ENCODE data around the gene ZMYM2.

The ZMYM2 gene

GRCh38 chr13:20045950-20046548, 87.5 kb downstream of the ZMYM2 start:
- no peak for DNase-seq (ENCODE audit: low spot score)

- no peak for DNase-seq (ENCODE audit: low spot score)
These were observed 91.3 kb downstream of the ZMYM2 start for GRCh38 chr13:20049558-20050473.

- DNase-seq (ENCODE audit: low spot score), result no peak
These were observed 92.8 kb downstream of the ZMYM2 start for GRCh38 chr13:20051366-20051765.

DNA sequence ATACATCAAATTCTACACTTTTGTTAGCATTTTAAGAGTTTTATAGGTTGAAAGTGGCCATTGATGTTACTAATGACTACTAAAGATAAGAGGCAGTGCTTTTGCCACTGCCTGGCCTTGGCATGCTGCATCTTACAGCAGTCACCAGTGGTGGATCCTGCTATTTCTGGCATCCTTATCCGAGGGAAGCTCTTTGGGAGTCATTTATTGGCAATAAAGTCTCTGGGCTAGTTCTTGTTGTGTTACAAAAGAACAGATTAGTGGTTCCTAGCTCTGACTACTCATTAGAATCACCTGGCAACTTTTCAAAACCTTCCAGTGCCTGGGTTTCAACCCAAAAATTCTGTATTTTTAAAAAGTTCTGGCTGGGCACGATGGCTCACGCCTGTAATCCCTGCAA, 94.5 kb downstream of the ZMYM2 start:
- no peak for DNase-seq (ENCODE audit: low spot score)

DNA sequence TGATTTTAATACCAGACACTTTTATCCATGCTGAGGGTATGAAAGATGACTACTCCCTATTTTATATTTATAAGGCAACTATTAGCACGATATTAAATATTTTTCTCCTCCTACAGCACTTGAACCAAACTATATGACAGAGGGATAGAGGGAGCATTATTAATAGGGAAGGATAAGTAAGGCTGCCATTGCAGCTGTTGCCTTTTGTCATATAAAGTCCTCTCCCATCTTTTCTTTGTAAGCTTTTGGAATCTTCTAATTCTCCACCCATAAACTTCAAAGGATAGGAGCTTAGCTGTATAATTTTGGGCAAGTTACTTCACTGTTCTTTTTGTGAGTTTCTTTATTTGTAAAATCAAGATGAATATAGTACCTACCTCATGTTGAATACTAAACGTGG, 95.4 kb downstream of the ZMYM2 start:
- DNase-seq (ENCODE audit: low spot score), result no peak

DNA sequence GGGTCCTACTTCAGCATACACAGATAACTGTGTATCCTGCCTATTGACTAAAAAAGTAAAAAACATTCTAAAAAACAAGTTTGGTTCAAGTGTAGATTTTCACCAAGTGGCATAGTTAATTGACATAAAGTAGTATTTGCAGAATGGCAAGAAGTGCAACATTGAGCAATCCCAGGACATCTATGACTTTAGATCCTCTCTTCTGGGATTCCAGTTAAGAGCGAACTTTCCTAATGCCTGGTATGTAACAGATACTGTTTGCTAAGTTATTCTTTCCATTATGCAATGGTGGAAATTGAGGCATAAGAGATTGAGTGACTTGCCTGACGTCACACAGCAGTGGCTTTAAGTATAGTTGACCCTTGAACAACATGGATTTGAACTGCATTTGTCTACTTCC, 96.1 kb downstream of the ZMYM2 start:
- DNase-seq (ENCODE audit: low spot score), result no peak

DNA sequence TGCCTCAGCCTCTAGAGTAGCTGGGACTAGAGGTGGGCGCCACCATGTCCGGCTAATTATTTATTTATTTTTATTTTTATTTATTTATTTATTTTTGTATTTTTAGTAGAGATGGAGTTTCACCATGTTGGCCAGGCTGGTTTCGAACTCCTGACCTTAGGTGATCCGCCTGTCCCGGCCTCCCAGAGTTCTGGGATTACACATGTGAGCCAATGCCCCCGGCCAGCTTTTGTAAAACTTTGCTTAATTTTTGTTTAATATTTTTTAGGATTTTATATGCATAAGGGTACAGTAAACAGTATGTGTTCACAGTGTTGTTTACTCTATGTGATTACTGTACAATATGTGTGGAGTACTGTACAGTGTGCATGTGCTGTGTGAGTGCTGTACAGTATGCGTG, 98.7 kb downstream of the ZMYM2 start:
- no peak for DNase-seq (ENCODE audit: low spot score)

- no peak for DNase-seq (ENCODE audit: low spot score)
These were observed 99.4 kb downstream of the ZMYM2 start for GRCh38 chr13:20057963-20058362.

GRCh38 chr13:20058476-20058875, 99.9 kb downstream of the ZMYM2 start:
- no peak for DNase-seq (ENCODE audit: low spot score)

DNA sequence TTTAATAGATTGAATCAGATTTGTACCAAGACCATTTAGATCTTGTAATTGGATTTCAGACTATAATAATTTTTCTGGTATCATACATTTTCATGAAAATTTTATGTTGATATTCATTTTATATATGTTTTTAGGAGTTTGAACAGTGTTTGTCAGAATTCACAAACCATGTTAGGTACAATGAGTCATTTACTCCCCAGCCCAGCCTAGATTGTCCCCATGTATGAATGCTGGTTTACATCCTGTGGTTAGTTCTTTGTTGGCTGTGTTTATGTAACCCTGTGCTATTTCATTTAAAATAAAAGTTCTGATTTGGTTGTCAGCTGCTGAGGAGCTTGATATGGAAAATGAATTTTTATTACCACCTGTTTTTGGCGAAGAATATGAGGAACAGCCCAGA, 105.6 kb downstream of the ZMYM2 start:
- DNase-seq (ENCODE audit: low spot score), result no peak

GRCh38 chr13:20065516-20065915, 107.0 kb downstream of the ZMYM2 start:
- DNase-seq (ENCODE audit: low spot score), result no peak

DNA sequence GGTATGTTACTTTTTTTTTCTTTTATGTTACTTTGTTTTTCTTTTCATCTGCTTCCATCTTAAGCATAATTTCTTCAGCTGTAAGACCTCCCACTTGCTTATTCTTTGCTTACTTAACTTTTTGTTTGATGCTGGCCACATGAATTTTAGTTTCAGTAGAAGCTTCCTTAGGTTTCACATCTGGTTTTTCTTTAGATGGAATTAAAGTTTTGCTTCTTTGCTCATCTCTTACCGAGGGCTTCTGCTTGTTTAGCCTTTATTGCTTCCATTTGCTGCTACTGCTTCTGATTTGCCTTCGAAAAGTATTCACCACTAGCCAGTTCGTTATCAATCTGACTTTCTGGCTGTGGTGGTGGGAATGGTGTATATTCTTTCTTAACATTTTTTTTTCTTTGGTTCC, 111.4 kb downstream of the ZMYM2 start:
- no peak for DNase-seq (ENCODE audit: low spot score)

GRCh38 chr13:20073775-20074174, 115.2 kb downstream of the ZMYM2 start:
- no peak for DNase-seq (ENCODE audit: low spot score)

GRCh38 chr13:20074966-20075365, 116.4 kb downstream of the ZMYM2 start:
- no peak for DNase-seq (ENCODE audit: low spot score)

DNA sequence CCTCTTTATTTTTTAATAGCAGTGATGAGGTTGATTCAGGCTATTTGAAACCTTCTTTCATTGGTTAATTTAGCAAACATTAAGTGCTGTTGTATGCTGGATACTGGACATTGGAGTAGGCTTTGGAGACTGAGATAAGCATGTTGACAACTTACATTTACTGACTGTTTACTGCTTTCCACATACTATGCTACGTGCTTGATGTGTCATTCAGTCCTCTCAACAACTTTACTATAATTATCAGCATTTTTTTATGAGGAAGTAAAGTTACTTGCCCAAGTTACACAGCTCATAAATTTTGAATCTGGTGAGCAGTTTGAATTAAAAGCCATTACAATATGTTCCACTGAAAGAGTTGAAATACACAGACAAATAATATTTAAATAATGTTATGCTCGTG, 118.6 kb downstream of the ZMYM2 start:
- DNase-seq (ENCODE audit: low spot score), result no peak

GRCh38 chr13:20080377-20081164, 122.0 kb downstream of the ZMYM2 start:
- no peak for DNase-seq (ENCODE audit: low spot score)

DNA sequence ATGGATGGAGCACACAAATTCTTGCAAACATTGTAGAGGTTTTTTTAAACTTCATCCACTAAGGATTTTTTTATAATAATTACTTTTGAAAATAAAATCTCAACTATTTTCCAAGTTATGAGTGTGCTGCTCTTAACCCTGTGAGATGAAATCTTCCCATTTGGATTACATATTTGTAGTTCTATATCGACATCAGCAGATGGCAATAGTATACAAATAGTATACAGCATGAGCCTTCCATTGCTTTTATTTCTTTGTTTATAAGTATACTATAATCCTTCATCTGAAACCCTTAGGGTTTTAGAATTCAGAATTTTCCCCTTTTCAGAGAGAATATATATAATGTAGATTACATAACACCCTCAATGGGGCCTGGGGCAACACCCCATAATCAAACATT, 131.8 kb downstream of the ZMYM2 start:
- DNase-seq (ENCODE audit: low spot score), result peak; percentile 32

DNA sequence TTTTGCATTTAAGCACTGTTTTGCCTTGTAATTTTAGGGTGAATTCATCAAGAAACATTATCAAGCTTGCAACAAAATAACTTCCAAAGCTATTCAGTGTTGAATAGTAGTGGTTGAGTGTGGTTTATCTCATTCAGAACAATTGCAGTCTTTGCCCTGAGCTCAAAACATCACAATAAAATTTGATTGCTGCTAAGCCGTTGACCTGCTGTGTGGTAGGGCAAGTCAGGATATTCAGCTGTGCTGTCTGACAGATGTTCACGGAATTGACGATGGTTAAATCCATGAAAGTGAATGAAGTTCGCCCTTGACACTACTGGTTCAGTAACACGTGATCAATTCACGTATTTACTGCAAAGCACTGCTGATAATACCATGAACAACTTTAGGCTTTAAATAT, 135.4 kb downstream of the ZMYM2 start:
- no peak for DNase-seq (ENCODE audit: low spot score)

DNA sequence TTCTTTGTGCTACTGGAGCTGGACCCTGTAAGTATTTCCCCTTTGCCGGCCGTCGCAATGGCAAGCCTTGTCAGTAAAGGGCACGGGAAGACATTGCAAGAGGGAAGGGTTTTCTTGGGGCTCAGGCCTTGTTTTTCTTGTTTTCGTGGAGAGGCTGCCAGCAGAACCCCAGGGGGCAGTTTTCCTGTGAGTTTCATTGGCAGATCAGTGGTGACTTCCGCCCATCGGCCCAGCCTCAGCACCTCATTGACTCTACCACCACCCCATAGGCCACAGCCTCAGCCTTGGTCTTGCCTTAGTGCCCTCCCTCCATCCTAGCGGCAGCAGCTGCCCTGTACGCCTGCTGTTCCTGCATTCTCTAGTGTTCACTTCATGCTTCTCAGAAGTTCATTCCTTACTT, 140.8 kb downstream of the ZMYM2 start:
- DNase-seq (ENCODE audit: low spot score), result no peak

- DNase-seq (ENCODE audit: low spot score), result no peak
These were observed 143.2 kb downstream of the ZMYM2 start for GRCh38 chr13:20101467-20102316.

GRCh38 chr13:20102525-20103180, 144.1 kb downstream of the ZMYM2 start:
- no peak for DNase-seq (ENCODE audit: low spot score)
